GM23248 (cell line): ENCODE measurements around the gene NR1H4.

Experiments used
- EZH2 ChIP-seq: fragments of 200-600 bp; sonication (generic); IDR thresholded peaks from 2 replicates; pipeline ENCODE4 v1.6.1; 2018; ENCODE audit warnings: antibody characterized with exemption, mild to moderate bottlenecking; ENCODE audit not compliant: insufficient read depth, poor library complexity, severe bottlenecking
- EZH2phosphoT487 ChIP-seq: fragments of 200-600 bp; sonication (generic); IDR thresholded peaks from 2 replicates; pipeline ENCODE4 v1.6.1; 2018; ENCODE audit warnings: antibody characterized with exemption, moderate library complexity, mild to moderate bottlenecking, low read depth; ENCODE audit not compliant: insufficient read depth

DNA sequence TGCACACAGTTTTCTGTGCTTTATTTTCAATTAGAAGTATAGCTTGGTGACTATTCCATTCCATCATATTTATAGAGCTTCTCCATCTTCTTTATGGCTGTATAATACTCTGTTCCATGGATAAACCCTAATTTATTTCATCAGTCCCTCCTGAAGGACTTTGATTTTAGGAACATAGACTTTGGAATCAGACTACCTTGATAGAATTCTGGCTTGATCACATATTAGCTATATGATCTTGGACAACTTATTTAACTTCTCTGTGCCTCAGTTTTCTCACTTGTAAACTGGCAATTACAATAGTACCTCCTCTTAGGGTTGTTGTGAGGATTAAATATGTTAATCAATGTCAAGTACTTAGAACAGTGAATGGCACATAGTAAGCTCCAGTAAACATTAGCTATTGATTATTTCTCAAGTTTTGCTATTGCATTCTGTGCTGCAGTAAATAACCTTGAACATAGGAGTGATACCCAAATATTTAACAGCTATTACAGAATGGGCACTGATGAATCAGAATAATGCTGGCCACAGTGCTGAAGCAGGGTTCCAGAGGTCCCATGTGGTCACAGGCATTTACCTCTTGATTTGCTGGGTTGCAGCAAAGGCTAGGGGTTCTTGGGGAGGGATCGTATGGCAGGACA lies 12.2 kb upstream of the NR1H4 start:
- TF ChIP-seq EZH2phosphoT487 (no peak), EZH2 (no peak)
